BLaER1 treated with 17β-estradiol and CSF1 and Interleukin-3, amounts not matched to agents 10 nM and 100 nM (cell line): Measurements from ENCODE around the gene SV2C.

ENCODE experiments used
- H3K27ac ChIP-seq, 11 experiments: shearing (Covaris generic); formaldehyde crosslinking; 2 replicates each; pipeline ENCODE4 v1.8.1; 2022
- H3K27me3 ChIP-seq, 11 experiments: shearing (Covaris generic); formaldehyde crosslinking; 2 replicates each; pipeline ENCODE4 v1.8.1; 2022
- H3K36me3 ChIP-seq, 11 experiments: shearing (Covaris generic); formaldehyde crosslinking; 2 replicates each; pipeline ENCODE4 v1.8.1; 2022
- H3K4me1 ChIP-seq, 10 experiments: shearing (Covaris generic); formaldehyde crosslinking; 2 replicates each; pipeline ENCODE4 v1.8.1; 2022
- H3K4me2 ChIP-seq, 11 experiments: shearing (Covaris generic); formaldehyde crosslinking; 2 replicates each; pipeline ENCODE4 v1.8.1; 2022
- H3K4me3 ChIP-seq, 10 experiments: shearing (Covaris generic); formaldehyde crosslinking; 2 replicates each; pipeline ENCODE4 v1.8.1; 2022
- H3K9ac ChIP-seq, 11 experiments: shearing (Covaris generic); formaldehyde crosslinking; 2 replicates each; pipeline ENCODE4 v1.8.1; 2022
- H3K9me3 ChIP-seq, 11 experiments: shearing (Covaris generic); formaldehyde crosslinking; replicated peaks in 1 of 11; 2 replicates each; pipeline ENCODE4 v1.8.1; 2022
- H4K20me1 ChIP-seq, 11 experiments: shearing (Covaris generic); formaldehyde crosslinking; 2 replicates each; pipeline ENCODE4 v1.8.1; 2022
- Cebpa-rat ChIP-seq, 11 experiments: shearing (Covaris generic); IDR thresholded peaks; 2 replicates each; pipeline ENCODE4 v1.8.1; 2022

Gene SV2C

GRCh38 chr5:76204713-76205112 is 121.5 kb downstream of the SV2C start:
- peaks cover 3 to 9% (median 5%) of the 10 kb centered on the region in 11 experiments; a peak in 19 of 22 replicates for H3K9me3 ChIP-seq
- no peak overlapping the region for H3K4me3 ChIP-seq
- TF ChIP-seq Cebpa-rat (IDR thresholded peaks at IDR 0.05) = no peak
- no peaks in the 10 kb centered on the region for H3K36me3 ChIP-seq
- no peak overlapping the region for H3K4me2 ChIP-seq
- H3K9ac ChIP-seq = no peak overlapping the region
- H3K27ac ChIP-seq = no peak overlapping the region
- H3K4me1 ChIP-seq = peaks cover 0 to 14% (median 2%) of the 10 kb centered on the region in 10 experiments; a peak in 11 of 20 replicates
- no peaks in the 10 kb centered on the region for H4K20me1 ChIP-seq
- H3K27me3 ChIP-seq = no peaks in the 10 kb centered on the region

GRCh38 chr5:76207120-76207519 is 123.9 kb downstream of the SV2C start:
- peaks cover 0 to 11% (median 0%) of the 10 kb centered on the region in 10 experiments; a peak in 6 of 20 replicates for H3K4me1 ChIP-seq
- H3K9me3 ChIP-seq = peaks cover 6 to 15% (median 11%) of the 10 kb centered on the region in 11 experiments; a peak in 21 of 22 replicates
- H3K9ac ChIP-seq = no peak overlapping the region
- H3K27ac ChIP-seq = no peak overlapping the region
- no peaks in the 10 kb centered on the region for H4K20me1 ChIP-seq
- no peak for TF ChIP-seq Cebpa-rat (IDR thresholded peaks at IDR 0.05)
- H3K4me2 ChIP-seq = peak overlapping the region in 2 of 11 experiments; percentile 10 to 23; a peak in 2 of 22 replicates
- no peaks in the 10 kb centered on the region for H3K27me3 ChIP-seq
- H3K36me3 ChIP-seq = no peaks in the 10 kb centered on the region
- no peak overlapping the region for H3K4me3 ChIP-seq

GRCh38 chr5:76209297-76209696 is 126.1 kb downstream of the SV2C start:
- Histone ChIP-seq H4K20me1 (no peaks in the 10 kb centered on the region), H3K4me3 (no peak overlapping the region), H3K36me3 (no peaks in the 10 kb centered on the region), H3K4me2 (no peak overlapping the region), H3K27me3 (no peaks in the 10 kb centered on the region), H3K4me1 (peaks cover 0 to 11% (median 0%) of the 10 kb centered on the region in 10 experiments; a peak in 6 of 20 replicates), H3K27ac (no peak overlapping the region), H3K9ac (no peak overlapping the region), H3K9me3 (peaks cover 6 to 15% (median 11%) of the 10 kb centered on the region in 11 experiments; a peak in 21 of 22 replicates)
- no peak for TF ChIP-seq Cebpa-rat (IDR thresholded peaks at IDR 0.05)

GRCh38 chr5:76210946-76211345 is 127.8 kb downstream of the SV2C start:
- H3K4me1 ChIP-seq = peaks cover 0 to 11% (median 0%) of the 10 kb centered on the region in 10 experiments; a peak in 6 of 20 replicates

GRCh38 chr5:76213858-76214257 is 130.7 kb downstream of the SV2C start:
- H3K9me3 ChIP-seq = peaks cover 6 to 14% (median 11%) of the 10 kb centered on the region in 11 experiments; a peak in 21 of 22 replicates
- no peak for TF ChIP-seq Cebpa-rat (IDR thresholded peaks at IDR 0.05)

More at GRCh38 chr5:76210946-76211345, 127.8 kb downstream of the SV2C start:
- H3K9me3 ChIP-seq = peaks cover 6 to 15% (median 11%) of the 10 kb centered on the region in 11 experiments; a peak in 21 of 22 replicates
- no peaks in the 10 kb centered on the region for H3K36me3 ChIP-seq
- H3K27ac ChIP-seq = no peak overlapping the region
- no peak overlapping the region for H3K4me2 ChIP-seq
- H3K9ac ChIP-seq = no peak overlapping the region
- no peaks in the 10 kb centered on the region for H4K20me1 ChIP-seq
- no peak overlapping the region for H3K4me3 ChIP-seq
- no peak for TF ChIP-seq Cebpa-rat (IDR thresholded peaks at IDR 0.05)
- no peaks in the 10 kb centered on the region for H3K27me3 ChIP-seq

GRCh38 chr5:76216748-76217147 is 133.6 kb downstream of the SV2C start:
- H3K36me3 ChIP-seq = no peaks in the 10 kb centered on the region
- no peaks in the 10 kb centered on the region for H4K20me1 ChIP-seq
- H3K4me3 ChIP-seq = no peak overlapping the region
- H3K27me3 ChIP-seq = no peaks in the 10 kb centered on the region
- H3K27ac ChIP-seq = no peak overlapping the region
- H3K9ac ChIP-seq = no peak overlapping the region
- no peaks in the 10 kb centered on the region for H3K4me1 ChIP-seq
- TF ChIP-seq Cebpa-rat (IDR thresholded peaks at IDR 0.05) = no peak
- no peaks in the 10 kb centered on the region for H3K9me3 ChIP-seq
- H3K4me2 ChIP-seq = no peak overlapping the region

More at GRCh38 chr5:76213858-76214257, 130.7 kb downstream of the SV2C start:
- H3K36me3 ChIP-seq = no peaks in the 10 kb centered on the region
- no peaks in the 10 kb centered on the region for H4K20me1 ChIP-seq
- no peak overlapping the region for H3K4me2 ChIP-seq
- H3K9ac ChIP-seq = no peak overlapping the region
- no peak overlapping the region for H3K4me3 ChIP-seq
- H3K27ac ChIP-seq = no peak overlapping the region
- no peaks in the 10 kb centered on the region for H3K27me3 ChIP-seq
- H3K4me1 ChIP-seq = no peaks in the 10 kb centered on the region

GRCh38 chr5:76219636-76220035 is 136.5 kb downstream of the SV2C start:
- no peaks in the 10 kb centered on the region for H3K27me3 ChIP-seq
- H3K9me3 ChIP-seq = no peaks in the 10 kb centered on the region

GRCh38 chr5:76221311-76221710 is 138.1 kb downstream of the SV2C start:
- H3K36me3 ChIP-seq = no peaks in the 10 kb centered on the region
- H3K27me3 ChIP-seq = no peaks in the 10 kb centered on the region
- H3K9me3 ChIP-seq = no peaks in the 10 kb centered on the region
- H4K20me1 ChIP-seq = no peaks in the 10 kb centered on the region
- peaks cover 0 to 16% (median 0%) of the 10 kb centered on the region in 10 experiments; a peak in 3 of 20 replicates for H3K4me1 ChIP-seq
- H3K9ac ChIP-seq = no peak overlapping the region
- H3K4me3 ChIP-seq = no peak overlapping the region
- H3K27ac ChIP-seq = no peak overlapping the region
- H3K4me2 ChIP-seq = no peak overlapping the region
- TF ChIP-seq Cebpa-rat (IDR thresholded peaks at IDR 0.05) = no peak

More at GRCh38 chr5:76219636-76220035, 136.5 kb downstream of the SV2C start:
- Histone ChIP-seq H4K20me1 (no peaks in the 10 kb centered on the region), H3K36me3 (no peaks in the 10 kb centered on the region), H3K4me3 (no peak overlapping the region), H3K4me1 (peaks cover 0 to 9% (median 0%) of the 10 kb centered on the region in 10 experiments; a peak in 3 of 20 replicates), H3K27ac (no peak overlapping the region), H3K4me2 (no peak overlapping the region), H3K9ac (no peak overlapping the region)
- no peak for TF ChIP-seq Cebpa-rat (IDR thresholded peaks at IDR 0.05)

GRCh38 chr5:76222318-76222717 is 139.1 kb downstream of the SV2C start:
- H3K27me3 ChIP-seq = no peaks in the 10 kb centered on the region
- no peaks in the 10 kb centered on the region; a peak in 1 of 22 replicates for H4K20me1 ChIP-seq
- peaks cover 0 to 16% (median 0%) of the 10 kb centered on the region in 10 experiments; a peak in 3 of 20 replicates for H3K4me1 ChIP-seq
- no peak overlapping the region for H3K27ac ChIP-seq
- H3K9ac ChIP-seq = no peak overlapping the region
- H3K4me3 ChIP-seq = no peak overlapping the region
- no peak for TF ChIP-seq Cebpa-rat (IDR thresholded peaks at IDR 0.05)
- no peak overlapping the region for H3K4me2 ChIP-seq
- no peaks in the 10 kb centered on the region for H3K36me3 ChIP-seq
- no peaks in the 10 kb centered on the region for H3K9me3 ChIP-seq

- no peak overlapping the region for H3K4me3 ChIP-seq
- peaks cover 0 to 16% (median 0%) of the 10 kb centered on the region in 10 experiments; a peak in 3 of 20 replicates for H3K4me1 ChIP-seq
- H3K9me3 ChIP-seq = no peaks in the 10 kb centered on the region
- H3K27ac ChIP-seq = no peak overlapping the region
- H3K27me3 ChIP-seq = no peaks in the 10 kb centered on the region
- TF ChIP-seq Cebpa-rat (IDR thresholded peaks at IDR 0.05) = no peak
- H3K9ac ChIP-seq = no peak overlapping the region
- peak overlapping the region in 2 of 11 experiments; percentile 1 to 19; a peak in 1 of 22 replicates for H3K4me2 ChIP-seq
- no peaks in the 10 kb centered on the region for H3K36me3 ChIP-seq
- H4K20me1 ChIP-seq = no peaks in the 10 kb centered on the region; a peak in 1 of 22 replicates
Observed at GRCh38 chr5:76223696-76224095, 140.5 kb downstream of the SV2C start.
